Naive thymus-derived CD8-positive, alpha-beta T cell (primary cell): Measurements from ENCODE around the gene RBM24. TPM values are rescaled to one million over a fixed set of nuclear protein-coding genes. Genes with fewer than 3 reads are reported as not detected.
"Not testable (repeated sequence)": the region's sequence is repeated elsewhere in the genome, so short reads cannot be mapped to it uniquely, and the experiment has no call there.

Experiments
- ATAC-seq, 2 donors: fragments of 150-1000 bp; cut with Tn5 transposase in 1 of 2; sonication (Bioruptor Pico), chemical (Tn5 transposase) in 1 of 2; 1 replicate in 1 of 2; 2 replicates in 1 of 2; pipeline ENCODE4 v1.10.0; 2021; ENCODE audit warnings: mild to moderate bottlenecking in 2 of 2, moderate library complexity in 2 of 2
- POLR2A ChIA-PET: fragments of 350-600 bp; sonication (Branson Sonifier 250); formaldehyde crosslinking; loops from one replicate; lab custom pipeline; 2021; ENCODE audit warnings: antibody characterized with exemption; lab: Charles Lee
- DNase-seq, 10 donors: peaks; one replicate each; pipeline versions ENCODE4 v3.0.0 to v3.0.0-alpha.2; 2020 to 2022
- H3K27ac Mint-ChIP-seq, 10 donors: one replicate each; pipeline ENCODE4 v1.8.0; 2020 to 2022; ENCODE audit warnings: mild to moderate bottlenecking in 10 of 10, mixed read lengths in 10 of 10, moderate library complexity in 4 of 10, inconsistent platforms in 1 of 10
- H3K27me3 Mint-ChIP-seq, 5 donors: one replicate each; pipeline ENCODE4 v1.8.0; 2021 to 2022; ENCODE audit warnings: mixed read lengths in 5 of 5
- H3K36me3 Mint-ChIP-seq, 3 donors: one replicate each; pipeline ENCODE4 v1.8.0; 2020 to 2022; ENCODE audit warnings: mixed read lengths in 3 of 3, mild to moderate bottlenecking in 2 of 3, inconsistent platforms in 1 of 3
- H3K4me1 Mint-ChIP-seq, 4 donors: one replicate each; pipeline ENCODE4 v1.8.0; 2021 to 2022; ENCODE audit warnings: mixed read lengths in 4 of 4
- H3K4me3 Mint-ChIP-seq, 10 donors: one replicate each; pipeline ENCODE4 v1.8.0; 2020 to 2022; ENCODE audit warnings: mild to moderate bottlenecking in 10 of 10, mixed read lengths in 10 of 10, moderate library complexity in 6 of 10, inconsistent platforms in 1 of 10
- H3K9me3 Mint-ChIP-seq, 9 donors: one replicate each; pipeline ENCODE4 v1.8.0; 2020 to 2022; ENCODE audit warnings: mixed read lengths in 9 of 9, mild to moderate bottlenecking in 3 of 9, inconsistent platforms in 1 of 9, moderate library complexity in 1 of 9
- polyA plus RNA-seq, 3 donors: library from polyadenylated mRNA; unstranded; fragments of 300-500 nt; fragmentation: Illumina TruSeq; gene quantifications; one replicate each; pipeline ENCODE4 v1.2.3, GENCODE V29; 2021
- total RNA-seq, 8 experiments: library from RNA in 2 of 8; stranded (reverse) in 2 of 8; gene quantifications; one replicate each; pipeline ENCODE4 v1.2.3 and lab custom pipeline; 2021 to 2026

RBM24 gene
- total and polyA plus RNA-seq, 5 experiments from 2014 or later, result not detected

DNA sequence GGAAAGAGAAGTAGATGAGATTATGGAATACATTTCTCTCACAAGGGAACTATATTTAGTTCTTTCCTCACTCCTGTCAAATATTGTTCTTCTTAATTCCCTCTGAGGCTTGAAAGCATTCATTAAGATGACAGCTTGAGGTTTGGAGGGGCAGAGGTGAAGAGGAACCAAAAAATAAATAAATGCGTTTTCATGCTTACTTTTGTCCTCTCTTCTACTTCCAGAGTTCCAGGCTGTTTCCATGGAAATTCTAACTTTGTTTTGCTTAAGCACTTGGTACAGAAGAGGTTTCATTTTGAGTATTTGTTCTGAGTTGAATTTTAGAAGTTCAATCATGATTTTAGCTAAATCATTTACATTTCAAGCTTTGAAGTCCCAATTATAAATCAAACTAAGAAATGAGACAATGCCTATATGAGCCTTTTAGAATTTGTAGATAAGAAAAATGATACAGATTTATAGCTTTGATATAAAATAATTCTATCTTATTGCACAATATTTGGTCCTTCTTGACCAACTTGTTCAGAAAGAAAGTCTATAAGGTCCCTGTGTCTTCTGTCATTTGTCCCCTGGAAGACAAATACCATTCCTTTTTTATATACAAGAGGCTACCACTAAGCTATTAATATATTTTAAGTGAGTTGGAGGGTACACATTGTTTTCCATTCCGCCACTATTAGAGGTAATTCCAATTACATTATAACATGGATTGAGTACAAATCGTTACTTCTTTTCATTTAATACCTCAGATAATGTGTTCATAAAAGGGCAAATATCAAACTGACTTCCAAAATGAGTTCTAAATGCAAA lies 16.3 kb downstream of the RBM24 start:
- POLR2A ChIA-PET, result no interaction called here
- DNase-seq (no peak), ATAC-seq (no peak)
- no peak overlapping the region for H3K27ac Mint-ChIP-seq
- H3K27me3 Mint-ChIP-seq, result peaks cover 8 to 27% (median 19%) of the 10 kb centered on the region in 5 donors
- no peaks in the 10 kb centered on the region for H3K4me1 Mint-ChIP-seq
- no peaks in the 10 kb centered on the region for H3K36me3 Mint-ChIP-seq
- H3K9me3 Mint-ChIP-seq, result no peaks in the 10 kb centered on the region
- H3K4me3 Mint-ChIP-seq, result no peak overlapping the region

DNA sequence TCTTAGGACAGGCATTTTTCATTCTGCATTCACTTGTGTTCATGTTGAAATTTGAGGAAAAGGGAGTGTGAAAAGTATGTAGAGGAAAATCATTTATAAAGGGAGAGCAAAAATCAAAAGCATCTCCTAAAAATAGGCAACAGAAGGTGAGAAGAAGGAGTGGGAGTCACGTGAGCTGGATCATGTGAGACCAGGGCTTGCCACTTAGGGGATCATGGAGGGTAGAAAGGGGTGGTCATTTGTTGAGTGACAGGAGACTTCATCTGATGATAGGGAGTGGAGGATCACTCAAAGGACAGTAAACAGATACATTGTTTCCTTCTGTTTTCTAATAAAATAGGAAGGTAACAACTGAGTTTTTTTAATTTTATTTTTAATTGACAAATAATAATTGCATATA lies 17.1 kb downstream of the RBM24 start:
- Mint-ChIP-seq H3K4me1 (no peaks in the 10 kb centered on the region), H3K9me3 (no peaks in the 10 kb centered on the region), H3K4me3 (no peak overlapping the region), H3K36me3 (no peaks in the 10 kb centered on the region), H3K27ac (peak overlapping the region in 1 of 10 donors; percentile 13), H3K27me3 (peaks cover 8 to 34% (median 19%) of the 10 kb centered on the region in 5 donors)
- DNase-seq (no peak), ATAC-seq (no peak)
- POLR2A ChIA-PET, result no interaction called here

DNA sequence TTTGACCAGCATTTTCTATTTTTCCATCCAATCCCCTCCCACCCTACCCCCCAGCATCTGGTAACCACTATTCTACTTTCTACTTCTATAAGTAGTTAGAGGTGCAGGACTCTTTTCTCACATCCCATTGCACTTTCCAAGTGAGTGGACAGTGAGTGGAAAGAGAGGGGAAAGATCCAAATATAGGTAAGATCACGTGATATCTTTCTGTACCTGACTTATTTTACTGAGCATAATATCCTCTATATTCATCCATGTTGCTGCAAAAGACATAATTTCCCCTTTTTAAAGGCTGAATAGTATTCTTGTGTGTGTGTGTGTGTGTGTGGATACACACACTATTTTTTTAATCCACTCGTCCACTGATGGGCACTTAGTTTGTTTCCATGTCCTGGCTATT lies 18.1 kb downstream of the RBM24 start:
- Mint-ChIP-seq H3K36me3 (no peaks in the 10 kb centered on the region), H3K4me3 (no peak overlapping the region)
- ATAC-seq, result no peak

DNA sequence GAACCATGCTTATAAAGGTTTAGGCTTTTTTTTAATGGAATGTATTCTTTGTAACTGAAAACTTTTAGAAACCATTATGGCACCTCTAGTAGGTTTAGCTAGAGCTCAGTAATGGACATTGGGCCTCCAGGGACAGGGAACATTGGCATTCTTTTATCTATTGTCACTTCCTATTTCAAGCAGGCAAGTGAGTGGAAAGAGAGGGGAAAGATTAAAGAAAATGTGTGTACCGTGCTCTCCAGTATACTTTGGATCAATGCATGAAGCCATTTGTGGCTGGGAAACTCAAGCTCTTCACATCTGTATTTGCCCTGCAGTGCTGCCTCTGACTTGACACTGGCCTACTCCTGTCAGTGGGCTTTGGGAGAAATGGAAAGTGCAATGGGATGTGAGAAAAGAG lies 18.6 kb downstream of the RBM24 start:
- POLR2A ChIA-PET, result no interaction called here
- Mint-ChIP-seq H3K9me3 (peaks cover 0 to 2% (median 0%) of the 10 kb centered on the region in 9 donors), H3K27ac (no peak overlapping the region), H3K4me1 (no peaks in the 10 kb centered on the region), H3K4me3 (no peak overlapping the region), H3K36me3 (no peaks in the 10 kb centered on the region), H3K27me3 (peaks cover 13 to 36% (median 16%) of the 10 kb centered on the region in 5 donors)
- no peak for ATAC-seq
- no peak for DNase-seq

More for the DNA sequence above, 18.1 kb downstream of the RBM24 start:
- Mint-ChIP-seq H3K27me3 (peaks cover 13 to 36% (median 16%) of the 10 kb centered on the region in 5 donors), H3K27ac (no peak overlapping the region), H3K4me1 (no peaks in the 10 kb centered on the region), H3K9me3 (peaks cover 0 to 2% (median 0%) of the 10 kb centered on the region in 9 donors)
- POLR2A ChIA-PET, result no interaction called here
- DNase-seq, result no peak

DNA sequence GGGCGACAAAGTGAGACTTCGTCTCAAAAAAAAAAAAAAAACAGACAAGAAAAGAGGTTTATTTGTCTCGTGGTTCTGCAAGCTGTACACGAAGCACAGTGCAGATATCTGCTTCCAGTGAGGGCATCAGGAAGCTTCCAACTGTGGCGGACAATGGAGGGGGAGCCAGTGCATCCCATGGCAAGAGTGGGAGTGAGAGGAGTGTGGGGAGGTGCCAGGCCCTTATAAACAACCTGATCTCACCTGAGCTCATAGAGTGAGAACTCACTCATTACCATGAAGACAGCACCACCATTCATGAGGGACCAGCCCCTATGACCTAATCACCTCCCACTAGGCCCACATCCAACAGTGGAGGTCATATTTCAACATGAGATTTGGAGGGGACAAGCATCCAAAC lies 19.5 kb downstream of the RBM24 start:
- no peak for DNase-seq
- H3K36me3 Mint-ChIP-seq, result no peaks in the 10 kb centered on the region
- no peak overlapping the region for H3K4me3 Mint-ChIP-seq
- H3K27ac Mint-ChIP-seq, result no peak overlapping the region
- POLR2A ChIA-PET, result no interaction called here
- no peaks in the 10 kb centered on the region for H3K4me1 Mint-ChIP-seq
- peaks cover 12 to 36% (median 14%) of the 10 kb centered on the region in 5 donors for H3K27me3 Mint-ChIP-seq
- ATAC-seq, result no peak
- peaks cover 0 to 2% (median 0%) of the 10 kb centered on the region in 9 donors for H3K9me3 Mint-ChIP-seq

DNA sequence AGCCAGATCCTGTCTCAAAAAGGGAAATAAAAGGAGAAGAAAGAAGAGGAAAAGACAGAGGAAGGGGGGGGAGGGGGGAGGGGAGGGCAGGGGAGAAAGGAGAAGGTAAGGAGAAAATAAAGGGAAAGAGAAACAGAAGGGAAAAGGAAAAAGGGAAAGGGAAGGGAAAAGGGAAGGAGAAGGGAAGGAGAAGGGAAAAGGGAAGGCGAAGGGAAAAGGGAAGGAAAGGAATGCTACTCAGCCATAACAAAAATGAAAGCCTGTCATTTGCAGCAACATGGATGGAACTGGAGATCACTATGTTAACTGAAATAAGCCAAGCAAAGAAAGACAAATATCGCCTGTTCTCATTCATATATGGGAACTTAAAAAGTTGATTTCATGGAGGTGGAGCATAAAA lies 22.3 kb downstream of the RBM24 start:
- DNase-seq (no peak), ATAC-seq (no peak)
- no peak overlapping the region for H3K27ac Mint-ChIP-seq
- peaks cover 0 to 2% (median 0%) of the 10 kb centered on the region in 9 donors for H3K9me3 Mint-ChIP-seq
- no peaks in the 10 kb centered on the region for H3K36me3 Mint-ChIP-seq
- no peak overlapping the region for H3K4me3 Mint-ChIP-seq
- peaks cover 3 to 25% (median 9%) of the 10 kb centered on the region in 5 donors for H3K27me3 Mint-ChIP-seq
- POLR2A ChIA-PET, result no interaction called here
- no peaks in the 10 kb centered on the region for H3K4me1 Mint-ChIP-seq

DNA sequence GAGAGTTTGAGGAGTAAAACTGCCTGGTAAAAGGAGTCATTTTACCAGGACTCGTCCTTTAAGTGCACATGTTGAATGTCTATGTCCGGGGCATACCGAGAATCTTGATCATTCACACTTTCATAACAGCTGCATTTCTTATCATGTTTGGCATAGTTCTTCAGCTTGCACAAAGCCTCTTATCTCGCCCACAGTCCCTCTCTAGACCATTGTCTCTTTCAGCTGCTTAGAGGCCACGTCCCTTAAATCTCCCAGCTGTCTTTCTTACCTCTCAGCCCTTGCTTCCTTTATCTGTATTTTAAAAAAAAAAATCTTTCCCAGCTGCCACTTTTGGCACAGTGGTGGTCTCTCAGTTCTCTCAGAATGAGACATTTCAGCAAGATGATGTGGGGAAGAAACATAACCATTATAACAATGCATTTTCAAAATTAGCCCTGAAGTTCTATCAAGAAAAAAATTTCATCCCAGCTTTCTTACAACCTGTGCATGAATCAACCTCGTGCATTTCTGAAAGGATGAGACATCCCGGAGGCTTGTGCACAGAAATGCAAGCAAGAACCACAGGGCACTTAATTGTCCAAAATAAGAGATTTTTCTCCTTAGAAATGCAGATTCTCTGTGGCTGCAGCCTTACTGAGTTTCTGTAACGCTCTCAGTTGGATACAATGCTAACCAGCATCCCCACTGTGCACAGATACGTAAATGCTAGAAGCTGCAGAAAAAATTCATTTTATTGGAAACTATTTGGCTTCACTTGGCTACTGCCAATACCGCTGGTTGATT lies 24.2 kb downstream of the RBM24 start:
- Mint-ChIP-seq H3K27ac (no peak overlapping the region), H3K4me3 (no peak overlapping the region), H3K27me3 (peaks cover 3 to 15% (median 9%) of the 10 kb centered on the region in 5 donors), H3K9me3 (peaks cover 0 to 8% (median 0%) of the 10 kb centered on the region in 9 donors), H3K36me3 (no peaks in the 10 kb centered on the region), H3K4me1 (no peaks in the 10 kb centered on the region)
- ATAC-seq (no peak), DNase-seq (no peak)
- POLR2A ChIA-PET, result interaction anchor here (0.5 kb wide), 1 partner anchor 8 kb away, joined by 3 read pairs; no protein-coding TSS in a partner anchor

DNA sequence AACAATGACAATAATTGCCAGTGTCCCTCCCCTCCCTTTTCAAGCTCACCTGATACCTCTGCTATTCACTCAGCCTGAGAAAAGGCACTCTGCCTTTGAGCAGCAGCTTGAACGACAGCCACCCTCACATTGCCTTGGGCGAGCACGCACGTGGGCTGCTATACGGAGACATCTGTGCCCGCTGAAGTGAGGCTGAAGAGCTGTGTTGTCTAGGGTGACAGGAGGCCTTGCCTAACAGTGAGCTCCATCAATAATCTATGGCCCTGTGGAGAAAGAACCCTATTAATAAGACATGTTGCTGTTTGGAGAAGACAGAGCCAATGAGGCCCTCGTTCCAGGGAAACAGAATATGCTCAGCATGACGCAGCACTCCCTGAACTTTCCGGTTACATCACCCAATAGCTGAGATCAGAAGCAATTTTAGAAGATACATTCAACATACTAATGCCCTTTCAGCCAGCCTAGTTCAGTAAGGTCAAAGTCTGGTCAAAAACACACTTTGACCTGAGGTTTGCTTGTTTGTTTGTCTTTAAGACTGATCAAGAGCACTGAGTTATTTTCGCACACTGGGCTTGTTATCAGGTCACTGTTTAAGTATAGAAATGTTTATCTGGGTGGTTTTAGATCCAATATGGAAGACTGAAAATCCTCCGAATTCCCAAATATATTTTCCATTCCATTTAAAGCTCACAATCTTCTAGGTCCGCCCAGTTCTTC lies 30.6 kb downstream of the RBM24 start:
- no peaks in the 10 kb centered on the region for H3K4me1 Mint-ChIP-seq
- peaks cover 0 to 8% (median 0%) of the 10 kb centered on the region in 9 donors for H3K9me3 Mint-ChIP-seq
- H3K27ac Mint-ChIP-seq, result no peak overlapping the region
- no peak for ATAC-seq
- H3K27me3 Mint-ChIP-seq, result peaks cover 0 to 8% (median 6%) of the 10 kb centered on the region in 5 donors
- no peak overlapping the region for H3K4me3 Mint-ChIP-seq
- POLR2A ChIA-PET, result no interaction called here
- no peaks in the 10 kb centered on the region for H3K36me3 Mint-ChIP-seq
- DNase-seq, result no peak

DNA sequence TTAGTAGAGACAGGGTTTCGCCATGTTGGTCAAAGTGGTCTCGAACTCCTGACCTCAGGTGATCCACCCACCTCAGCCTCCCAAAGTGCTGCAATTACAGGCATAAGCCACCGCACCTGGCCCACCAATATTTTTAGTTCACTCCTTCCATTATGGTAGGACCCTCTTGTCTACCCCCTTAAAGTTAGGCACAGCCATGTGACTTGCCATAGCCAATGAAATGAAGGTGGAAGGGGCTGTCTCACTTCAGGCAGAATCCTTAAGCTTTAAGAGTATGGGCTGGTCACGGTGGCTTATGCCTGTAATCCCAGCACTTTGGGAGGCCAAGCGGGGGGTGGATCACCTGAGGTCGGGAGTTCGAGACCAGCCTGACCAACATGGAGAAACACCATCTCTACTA lies 32.1 kb downstream of the RBM24 start:
- H3K27ac Mint-ChIP-seq, ATAC-seq, H3K9me3 Mint-ChIP-seq, H3K4me1 Mint-ChIP-seq, H3K4me3 Mint-ChIP-seq, DNase-seq, H3K27me3 Mint-ChIP-seq, H3K36me3 Mint-ChIP-seq: not testable (repeated sequence)
- POLR2A ChIA-PET, result interaction anchor here (0.7 kb wide), 1 partner anchor 8 kb away, joined by 3 read pairs; no protein-coding TSS in a partner anchor

DNA sequence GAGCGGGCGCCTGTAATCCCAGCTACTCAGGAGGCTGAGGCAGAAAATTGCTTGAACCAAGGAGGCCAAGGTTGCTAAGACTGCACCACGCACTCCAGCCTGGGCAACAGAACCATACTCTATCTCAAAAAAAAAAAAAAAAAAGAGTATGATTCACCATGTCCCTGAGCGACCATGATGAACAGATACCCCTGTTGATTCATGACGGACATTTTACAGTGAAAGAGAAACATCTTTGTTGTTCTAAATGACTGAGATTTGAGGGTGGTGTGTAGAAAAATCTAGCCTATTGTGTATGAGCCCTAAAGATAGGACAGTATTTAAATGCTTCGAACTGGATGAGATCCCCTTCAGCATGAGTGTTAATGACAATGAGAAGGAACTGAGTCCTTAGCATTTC lies 32.8 kb downstream of the RBM24 start:
- ATAC-seq, result no peak
- POLR2A ChIA-PET, result interaction anchor here (0.7 kb wide), 1 partner anchor 8 kb away, joined by 3 read pairs; no protein-coding TSS in a partner anchor

DNA sequence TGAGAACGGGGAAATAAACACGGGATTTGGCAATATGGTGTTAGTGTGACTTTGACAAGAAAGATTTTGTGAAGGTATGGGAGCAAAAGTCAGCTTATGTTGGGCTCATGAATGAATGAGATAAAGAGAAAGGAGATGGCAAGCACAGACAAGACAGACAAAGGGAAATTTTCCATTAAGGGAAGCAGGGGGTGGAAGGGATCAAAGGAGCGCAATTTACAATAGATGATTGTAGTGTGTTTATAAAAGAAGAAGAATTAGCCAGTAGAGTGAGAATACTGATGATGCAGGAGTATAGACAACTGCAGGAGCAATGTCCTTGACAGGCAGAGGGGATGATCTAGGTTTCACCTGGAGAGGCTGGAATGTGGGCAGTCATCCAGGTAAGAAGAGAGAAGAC lies 34.1 kb downstream of the RBM24 start:
- Mint-ChIP-seq H3K27ac (no peak overlapping the region), H3K4me3 (no peak overlapping the region), H3K27me3 (peaks cover 0 to 9% (median 6%) of the 10 kb centered on the region in 5 donors), H3K36me3 (no peaks in the 10 kb centered on the region), H3K4me1 (no peaks in the 10 kb centered on the region), H3K9me3 (peaks cover 0 to 4% (median 0%) of the 10 kb centered on the region in 9 donors)
- POLR2A ChIA-PET, result no interaction called here
- DNase-seq, result no peak
- ATAC-seq, result no peak

More for the DNA sequence above, 32.8 kb downstream of the RBM24 start:
- H3K27ac Mint-ChIP-seq, result no peak overlapping the region
- DNase-seq, result no peak
- H3K27me3 Mint-ChIP-seq, result peaks cover 0 to 9% (median 7%) of the 10 kb centered on the region in 5 donors
- H3K4me3 Mint-ChIP-seq, result no peak overlapping the region
- H3K4me1 Mint-ChIP-seq, result no peaks in the 10 kb centered on the region
- H3K36me3 Mint-ChIP-seq, result no peaks in the 10 kb centered on the region
- H3K9me3 Mint-ChIP-seq, result peaks cover 0 to 8% (median 0%) of the 10 kb centered on the region in 9 donors

DNA sequence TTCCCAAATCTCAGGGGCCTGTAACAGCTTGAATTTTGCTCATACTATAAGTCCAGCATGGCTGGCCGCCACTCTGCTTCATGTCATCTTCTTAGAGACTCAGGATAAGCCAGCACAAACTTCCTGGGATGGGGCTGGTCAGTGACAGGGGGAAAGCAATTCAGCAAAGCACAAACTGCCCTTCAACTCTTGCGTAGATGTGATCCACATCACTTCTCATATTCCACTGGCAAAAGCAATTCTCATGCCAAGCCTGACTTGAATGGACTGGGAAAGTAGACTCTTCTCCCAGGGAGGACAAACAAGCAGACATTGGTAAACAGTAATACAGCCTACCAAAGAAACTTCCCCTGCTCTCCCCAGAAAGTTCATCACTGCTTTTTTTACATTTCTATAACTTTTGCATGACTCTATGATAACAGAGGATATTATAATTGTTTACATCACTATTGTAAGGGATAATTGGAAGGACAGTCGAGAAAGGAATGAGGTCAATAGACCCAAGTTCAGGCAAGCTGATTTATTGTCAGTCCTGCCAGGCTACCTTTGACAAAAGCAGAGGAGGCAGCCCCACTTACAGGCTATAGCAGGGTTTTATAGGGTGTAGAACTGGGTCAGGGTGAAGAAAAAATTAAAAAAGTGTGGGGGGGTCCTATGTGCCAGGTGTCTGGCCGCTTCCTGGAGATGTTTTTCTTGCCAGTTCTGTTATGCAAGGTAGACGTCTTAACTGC lies 37.4 kb downstream of the RBM24 start:
- H3K27me3 Mint-ChIP-seq, result peaks cover 0 to 9% (median 6%) of the 10 kb centered on the region in 5 donors
- no peaks in the 10 kb centered on the region for H3K4me1 Mint-ChIP-seq
- ATAC-seq, result no peak
- no peak overlapping the region for H3K27ac Mint-ChIP-seq
- H3K4me3 Mint-ChIP-seq, result no peak overlapping the region
- POLR2A ChIA-PET, result no interaction called here
- peaks cover 0 to 4% (median 0%) of the 10 kb centered on the region in 9 donors for H3K9me3 Mint-ChIP-seq
- DNase-seq, result no peak
- H3K36me3 Mint-ChIP-seq, result no peaks in the 10 kb centered on the region
